Measurements from ENCODE around the gene PEX14.
A peak's percentile ranks its signal among the peaks of the same experiment; 100 is the strongest.

The PEX14 gene

DNA sequence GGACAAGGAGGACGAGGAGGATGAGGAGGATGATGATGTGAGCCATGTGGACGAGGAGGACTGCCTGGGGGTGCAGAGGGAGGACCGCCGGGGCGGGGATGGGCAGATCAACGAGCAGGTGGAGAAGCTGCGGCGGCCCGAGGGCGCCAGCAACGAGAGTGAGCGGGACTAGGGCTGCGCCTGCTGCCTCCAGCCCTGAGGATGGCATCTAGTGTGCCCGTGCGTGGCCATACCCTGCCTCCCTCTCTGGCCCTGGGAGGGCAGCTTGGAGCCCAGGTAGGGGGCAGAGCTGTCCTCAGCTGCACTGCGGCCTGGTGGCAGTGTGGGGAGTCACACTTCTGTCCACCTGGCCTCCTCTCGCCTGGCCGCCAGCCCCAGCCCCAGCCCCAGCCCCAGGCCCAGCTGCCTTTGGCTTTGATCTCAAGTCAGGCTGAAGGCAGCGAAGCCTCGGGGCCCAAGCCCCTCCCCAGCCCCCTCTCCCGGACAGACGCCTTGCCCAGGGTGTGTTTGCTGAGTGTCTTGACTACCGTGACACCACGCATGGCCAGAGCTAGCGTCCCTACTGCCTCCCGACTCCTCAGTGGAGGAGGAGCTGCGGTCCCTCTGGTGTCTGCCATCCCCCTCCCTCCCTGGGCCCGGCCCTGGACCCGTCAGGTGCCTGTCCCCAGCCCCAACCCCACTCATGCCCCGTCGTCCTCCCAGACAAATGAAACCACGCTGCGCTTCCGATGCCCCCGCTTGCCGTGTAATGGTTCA is 155.2 kb downstream of the PEX14 start:
- peak overlapping the region in 6 of 10 experiments; percentile 6 to 30 (median 23); a peak in 5 of 20 replicates for H3K4me3 ChIP-seq
- H3K9me3 ChIP-seq (replicated peaks in 1 of 11), result no peaks in the 10 kb centered on the region
- TF ChIP-seq Cebpa-rat (IDR thresholded peaks at IDR 0.05), result no peak
- peak overlapping the region; percentile 7 to 73 (median 54); a peak in 20 of 22 replicates for H3K9ac ChIP-seq
- peaks cover 0 to 29% (median 13%) of the 10 kb centered on the region in 11 experiments; a peak in 10 of 22 replicates for H3K36me3 ChIP-seq
- H3K4me2 ChIP-seq, result peak overlapping the region; percentile 69 to 88 (median 83)
- H3K27me3 ChIP-seq, result no peaks in the 10 kb centered on the region
- peak overlapping the region in 10 of 11 experiments; percentile 15 to 81 (median 70); a peak in 19 of 22 replicates for H3K27ac ChIP-seq
- H4K20me1 ChIP-seq, result peaks cover 0 to 40% (median 3%) of the 10 kb centered on the region in 11 experiments; a peak in 5 of 22 replicates
- peaks cover 30 to 75% (median 55%) of the 10 kb centered on the region in 10 experiments for H3K4me1 ChIP-seq

- Histone ChIP-seq H4K20me1 (peaks cover 0 to 40% (median 0%) of the 10 kb centered on the region in 11 experiments; a peak in 5 of 22 replicates), H3K9me3 (replicated peaks in 1 of 11) (no peaks in the 10 kb centered on the region), H3K4me2 (peak overlapping the region; percentile 69 to 88 (median 83)), H3K27me3 (no peaks in the 10 kb centered on the region), H3K4me3 (peak overlapping the region in 5 of 10 experiments; percentile 6 to 30 (median 28); a peak in 6 of 20 replicates), H3K9ac (peak overlapping the region; percentile 7 to 73 (median 54); a peak in 21 of 22 replicates), H3K4me1 (peaks cover 37 to 82% (median 62%) of the 10 kb centered on the region in 10 experiments), H3K36me3 (peaks cover 0 to 23% (median 7%) of the 10 kb centered on the region in 11 experiments; a peak in 7 of 22 replicates), H3K27ac (peak overlapping the region in 10 of 11 experiments; percentile 15 to 81 (median 70); a peak in 19 of 22 replicates)
- no peak for TF ChIP-seq Cebpa-rat (IDR thresholded peaks at IDR 0.05)
These were observed 155.9 kb downstream of the PEX14 start for GRCh38 chr1:10630661-10631120.

- Histone ChIP-seq H3K27me3 (no peaks in the 10 kb centered on the region), H3K27ac (peak overlapping the region in 9 of 11 experiments; percentile 27 to 81 (median 71); a peak in 18 of 22 replicates), H3K4me1 (peaks cover 37 to 87% (median 68%) of the 10 kb centered on the region in 10 experiments), H3K9ac (peak overlapping the region in 10 of 11 experiments; percentile 36 to 73 (median 56); a peak in 18 of 22 replicates), H3K4me2 (peak overlapping the region; percentile 69 to 88 (median 83)), H3K4me3 (peak overlapping the region in 4 of 10 experiments; percentile 18 to 30 (median 28); a peak in 4 of 20 replicates), H3K9me3 (replicated peaks in 1 of 11) (no peaks in the 10 kb centered on the region), H4K20me1 (peaks cover 0 to 40% (median 0%) of the 10 kb centered on the region in 11 experiments; a peak in 5 of 22 replicates), H3K36me3 (peaks cover 0 to 18% (median 5%) of the 10 kb centered on the region in 11 experiments; a peak in 5 of 22 replicates)
- no peak for TF ChIP-seq Cebpa-rat (IDR thresholded peaks at IDR 0.05)
These were observed 156.5 kb downstream of the PEX14 start for GRCh38 chr1:10631121-10631810.

- H3K27me3 ChIP-seq, result no peaks in the 10 kb centered on the region
- peaks cover 37 to 89% (median 70%) of the 10 kb centered on the region in 10 experiments for H3K4me1 ChIP-seq
- H4K20me1 ChIP-seq, result peaks cover 0 to 40% (median 0%) of the 10 kb centered on the region in 11 experiments; a peak in 5 of 22 replicates
- TF ChIP-seq Cebpa-rat (IDR thresholded peaks at IDR 0.05), result no peak
- no peaks in the 10 kb centered on the region for H3K9me3 ChIP-seq (replicated peaks in 1 of 11)
- H3K9ac ChIP-seq, result peak overlapping the region in 5 of 11 experiments; percentile 54 to 73 (median 69); a peak in 6 of 22 replicates
- peak overlapping the region; percentile 69 to 88 (median 83); a peak in 20 of 22 replicates for H3K4me2 ChIP-seq
- H3K27ac ChIP-seq, result peak overlapping the region in 5 of 11 experiments; percentile 12 to 81 (median 69); a peak in 8 of 22 replicates
- peaks cover 0 to 11% (median 0%) of the 10 kb centered on the region in 11 experiments; a peak in 5 of 22 replicates for H3K36me3 ChIP-seq
- H3K4me3 ChIP-seq, result no peak overlapping the region
These were observed 157.3 kb downstream of the PEX14 start for GRCh38 chr1:10631811-10632593.

DNA sequence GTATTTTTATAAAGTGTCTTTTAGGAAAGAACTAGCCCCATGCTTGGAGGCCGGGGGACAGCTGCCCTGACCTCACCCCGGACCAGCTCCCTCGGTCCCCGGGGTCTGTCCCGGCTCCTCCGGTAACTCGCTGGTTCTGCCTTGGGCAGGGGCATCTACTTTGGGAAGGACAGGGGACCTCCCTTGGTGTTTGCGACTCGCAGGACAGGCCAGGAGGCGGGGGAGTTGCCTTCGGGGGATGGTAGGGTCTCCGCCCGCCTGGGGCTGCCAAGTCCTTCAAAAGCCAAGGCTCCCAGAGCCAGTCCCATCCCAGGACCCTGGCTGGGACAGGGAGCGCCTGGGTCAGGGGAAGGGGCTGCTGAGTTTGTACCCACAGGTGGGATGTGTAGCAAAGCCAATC is 157.9 kb downstream of the PEX14 start:
- H3K4me3 ChIP-seq, result no peak overlapping the region
- H3K9me3 ChIP-seq (replicated peaks in 1 of 11), result no peaks in the 10 kb centered on the region
- H3K36me3 ChIP-seq, result peaks cover 0 to 5% (median 0%) of the 10 kb centered on the region in 11 experiments; a peak in 1 of 22 replicates
- no peak for TF ChIP-seq Cebpa-rat (IDR thresholded peaks at IDR 0.05)
- H4K20me1 ChIP-seq, result peaks cover 0 to 40% (median 0%) of the 10 kb centered on the region in 11 experiments; a peak in 6 of 22 replicates
- peaks cover 37 to 90% (median 76%) of the 10 kb centered on the region in 10 experiments for H3K4me1 ChIP-seq
- H3K27ac ChIP-seq, result 0 out of 22 replicates have a peak overlapping the region, but pooled peaks of 2 of the 11 experiments have one; percentile 18 to 81
- H3K9ac ChIP-seq, result 0 out of 22 replicates have a peak overlapping the region, but pooled peaks of 1 of the 11 experiments have one; percentile 73
- H3K4me2 ChIP-seq, result peak overlapping the region in 3 of 11 experiments; percentile 81 to 88 (median 86); a peak in 2 of 22 replicates
- 0 out of 22 replicates have a peak, but pooled peaks cover 0 to 1% (median 0%) of the 10 kb centered on the region in 11 experiments for H3K27me3 ChIP-seq

GRCh38 chr1:10633416-10633815 is 158.7 kb downstream of the PEX14 start:
- Histone ChIP-seq H4K20me1 (peaks cover 0 to 36% (median 0%) of the 10 kb centered on the region in 11 experiments; a peak in 6 of 22 replicates), H3K4me2 (0 out of 22 replicates have a peak overlapping the region, but pooled peaks of 2 of the 11 experiments have one; percentile 7 to 88), H3K36me3 (peaks cover 0 to 5% (median 0%) of the 10 kb centered on the region in 11 experiments; a peak in 1 of 22 replicates), H3K4me3 (no peak overlapping the region), H3K9me3 (replicated peaks in 1 of 11) (no peaks in the 10 kb centered on the region), H3K27me3 (peaks cover 0 to 8% (median 0%) of the 10 kb centered on the region in 11 experiments; a peak in 4 of 22 replicates), H3K27ac (no peak overlapping the region), H3K4me1 (peaks cover 44 to 94% (median 83%) of the 10 kb centered on the region in 10 experiments), H3K9ac (no peak overlapping the region)
- TF ChIP-seq Cebpa-rat (IDR thresholded peaks at IDR 0.05), result no peak

- H3K36me3 ChIP-seq, result peaks cover 0 to 5% (median 0%) of the 10 kb centered on the region in 11 experiments; a peak in 1 of 22 replicates
- H3K4me1 ChIP-seq, result peaks cover 45 to 91% (median 80%) of the 10 kb centered on the region in 10 experiments
- peak overlapping the region in 2 of 11 experiments; percentile 42 to 65; a peak in 1 of 22 replicates for H3K9ac ChIP-seq
- H3K4me2 ChIP-seq, result peak overlapping the region in 9 of 11 experiments; percentile 59 to 90 (median 78); a peak in 18 of 22 replicates
- H3K9me3 ChIP-seq (replicated peaks in 1 of 11), result no peaks in the 10 kb centered on the region
- peaks cover 0 to 30% (median 0%) of the 10 kb centered on the region in 11 experiments; a peak in 6 of 22 replicates for H4K20me1 ChIP-seq
- peaks cover 0 to 10% (median 0%) of the 10 kb centered on the region in 11 experiments; a peak in 4 of 22 replicates for H3K27me3 ChIP-seq
- TF ChIP-seq Cebpa-rat (IDR thresholded peaks at IDR 0.05), result no peak
- peak overlapping the region in 6 of 11 experiments; percentile 24 to 70 (median 58); a peak in 8 of 22 replicates for H3K27ac ChIP-seq
- H3K4me3 ChIP-seq, result no peak overlapping the region
These were observed 159.3 kb downstream of the PEX14 start for GRCh38 chr1:10634075-10634427.

Measured in BLaER1 treated with 17β-estradiol and CSF1 and Interleukin-3, amounts not matched to agents 10 nM and 100 nM (cell line).